ENCODE results near the gene HMX1.

Gene HMX1

GRCh38 chr4:8817096-8817812, 54.4 kb downstream of the HMX1 start:
- DNase-seq: no peak

Data from OCI-M1 (cell line).